Suppressor macrophage (primary cell): ENCODE data around the gene CEACAM6.
A peak's percentile ranks its signal among the peaks of the same experiment; 100 is the strongest.

Experiments used
- DNase-seq, 4 experiments: peaks; one replicate each; pipeline ENCODE4 v3.0.0-alpha.2; 2020 to 2022

The CEACAM6 gene

DNA sequence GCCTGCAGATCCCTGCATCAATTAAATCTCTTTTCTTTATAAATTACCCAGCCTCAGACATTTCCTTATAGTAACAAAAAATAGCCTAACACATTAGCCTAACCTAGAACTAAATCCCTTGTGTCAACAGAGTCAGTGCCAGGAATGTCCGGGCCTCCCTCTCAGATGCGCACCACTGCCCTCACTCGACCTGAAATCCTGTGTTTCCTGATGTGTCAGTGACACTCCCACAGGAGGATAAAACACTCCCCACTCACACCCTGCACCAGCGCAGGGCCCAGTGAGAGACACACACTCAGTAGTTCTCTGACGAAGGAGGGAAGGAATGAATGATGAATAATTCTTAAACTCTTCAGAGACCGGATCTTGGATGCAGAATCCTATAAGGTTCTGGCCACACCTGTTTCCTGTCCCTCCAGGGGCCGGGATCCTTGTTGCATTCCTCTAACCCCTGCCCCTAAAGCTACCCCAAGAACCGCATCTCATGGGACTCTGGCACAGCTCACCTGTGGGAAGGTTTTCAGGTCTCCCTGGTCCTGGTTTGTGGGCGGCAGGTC lies 44.2 kb downstream of the CEACAM6 start:
- no peak for DNase-seq

DNA sequence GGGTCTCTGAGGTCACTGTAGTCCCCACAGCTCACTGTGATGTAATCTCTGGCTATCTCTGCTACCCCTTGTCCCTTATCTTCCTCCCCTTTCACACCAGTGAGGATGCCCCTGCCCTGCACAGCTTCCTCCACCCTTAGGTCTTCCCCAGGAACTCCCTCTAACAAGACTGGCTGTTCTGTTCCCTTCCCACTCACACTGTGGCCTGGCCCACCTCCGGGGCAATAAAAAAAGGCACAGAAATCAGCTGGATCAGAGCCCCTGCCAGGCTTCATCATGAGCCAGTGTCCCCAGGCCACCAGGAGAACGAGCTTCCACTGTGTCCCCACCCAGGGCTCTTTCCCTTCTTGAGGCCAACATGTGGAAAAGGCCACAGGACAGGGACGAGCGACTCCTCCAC lies 45.7 kb downstream of the CEACAM6 start:
- no peak for DNase-seq

DNA sequence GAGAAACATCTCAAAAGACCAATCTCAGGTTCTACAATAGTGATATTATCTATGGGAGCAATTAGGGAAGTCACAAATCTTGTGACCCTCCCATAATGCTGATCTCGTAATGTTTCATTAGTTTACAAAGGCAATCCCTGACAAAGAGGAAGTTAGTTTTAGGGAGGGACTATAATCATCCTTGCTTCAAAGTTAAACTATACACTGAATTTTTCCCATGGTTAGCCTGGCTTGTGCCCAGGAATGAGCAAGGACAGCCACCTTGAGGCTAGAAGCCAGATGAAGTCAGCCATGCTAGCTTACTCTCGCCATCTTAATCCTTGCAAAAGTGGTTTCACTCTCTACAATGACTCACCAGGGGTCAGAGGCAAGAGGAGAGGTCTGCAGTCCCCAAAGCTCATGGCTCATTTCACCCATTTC lies 46.5 kb downstream of the CEACAM6 start:
- peak; percentile 74 to 94 (median 84) for DNase-seq

- DNase-seq: no peak
These were observed 47.4 kb downstream of the CEACAM6 start for GRCh38 chr19:41802770-41803169.

DNA sequence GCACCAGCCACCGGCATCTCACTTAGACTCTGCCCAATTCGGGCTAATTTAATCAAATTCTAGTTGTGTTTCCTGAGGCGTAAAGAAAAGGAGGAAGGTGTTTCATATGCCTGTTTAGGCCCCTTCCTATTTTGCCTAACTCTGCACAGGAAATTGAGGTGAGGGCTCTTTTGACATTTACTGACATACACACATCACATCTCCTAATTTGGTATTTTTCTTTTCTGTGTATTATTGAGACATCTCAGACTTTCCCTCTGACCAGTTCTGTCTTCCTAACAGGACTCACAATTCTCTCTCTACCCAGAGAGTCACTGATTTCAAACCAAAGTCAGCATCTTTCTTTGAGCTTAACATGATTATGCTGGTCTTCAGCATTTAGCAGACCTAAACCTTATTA lies 49.0 kb downstream of the CEACAM6 start:
- DNase-seq: no peak

GRCh38 chr19:41807176-41807575 lies 51.8 kb downstream of the CEACAM6 start:
- no peak for DNase-seq

GRCh38 chr19:41808663-41809566 lies 53.6 kb downstream of the CEACAM6 start:
- peak; percentile 72 to 87 (median 81) for DNase-seq

GRCh38 chr19:41810301-41810700 lies 55.0 kb downstream of the CEACAM6 start:
- no peak for DNase-seq

DNA sequence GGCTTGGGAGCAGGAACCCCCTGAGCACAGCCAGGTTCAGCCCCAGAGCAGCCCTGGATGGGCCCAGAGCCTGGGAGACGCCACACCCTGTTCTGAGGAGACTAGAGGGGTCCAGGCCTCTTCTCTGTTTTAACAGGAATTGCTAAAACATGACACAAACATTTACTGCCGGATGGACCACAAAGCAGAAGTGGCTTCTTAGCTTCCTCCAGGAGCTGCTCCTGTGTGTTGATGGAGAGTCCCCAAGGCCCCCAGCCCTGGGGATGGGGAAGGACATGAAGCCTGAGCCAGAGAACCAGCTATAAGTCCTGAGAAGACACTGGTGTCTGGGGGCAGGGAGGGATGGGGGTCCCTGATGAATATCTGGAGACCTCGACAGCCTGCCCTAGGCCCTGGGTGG lies 55.7 kb downstream of the CEACAM6 start:
- DNase-seq: peak; percentile 82 to 92 (median 86)

DNA sequence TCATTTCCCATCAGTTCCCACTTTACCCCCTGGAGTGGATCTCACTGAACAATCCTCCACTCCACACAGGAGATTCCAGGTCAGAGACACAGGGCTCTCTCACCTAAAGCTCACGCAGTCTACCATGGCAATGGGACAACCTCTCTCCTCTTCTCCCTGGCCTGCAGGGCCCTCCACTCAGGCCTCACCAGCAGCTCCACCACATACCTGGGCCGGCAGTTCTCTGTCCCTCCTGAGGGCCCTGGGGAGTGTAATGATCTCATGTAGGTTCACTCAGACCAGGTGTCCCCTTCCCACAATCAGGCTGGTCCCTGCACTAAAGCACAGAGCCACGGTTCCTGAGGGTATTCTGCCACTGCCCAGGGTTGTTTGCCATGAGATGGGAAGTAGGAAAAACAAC lies 56.7 kb downstream of the CEACAM6 start:
- no peak for DNase-seq

DNA sequence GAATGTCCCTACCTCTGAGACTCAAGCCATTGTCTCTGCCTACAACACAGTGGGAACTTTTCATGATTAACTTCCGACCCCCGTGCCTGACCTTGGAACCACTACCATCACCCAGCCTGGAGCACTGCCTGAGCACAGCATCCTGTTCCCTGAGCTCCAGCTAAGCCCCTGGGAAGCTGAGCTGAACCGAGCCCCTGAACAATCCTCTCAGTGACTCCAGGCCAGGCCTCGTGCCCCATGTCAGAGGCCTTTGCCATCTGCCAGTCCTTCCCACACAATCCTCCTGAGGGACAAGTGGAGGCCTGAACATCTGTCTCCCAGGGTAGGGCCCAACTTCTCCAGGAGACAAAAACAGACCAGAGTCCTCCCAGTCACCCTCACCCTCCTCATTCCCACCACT lies 58.6 kb downstream of the CEACAM6 start:
- no peak for DNase-seq

DNA sequence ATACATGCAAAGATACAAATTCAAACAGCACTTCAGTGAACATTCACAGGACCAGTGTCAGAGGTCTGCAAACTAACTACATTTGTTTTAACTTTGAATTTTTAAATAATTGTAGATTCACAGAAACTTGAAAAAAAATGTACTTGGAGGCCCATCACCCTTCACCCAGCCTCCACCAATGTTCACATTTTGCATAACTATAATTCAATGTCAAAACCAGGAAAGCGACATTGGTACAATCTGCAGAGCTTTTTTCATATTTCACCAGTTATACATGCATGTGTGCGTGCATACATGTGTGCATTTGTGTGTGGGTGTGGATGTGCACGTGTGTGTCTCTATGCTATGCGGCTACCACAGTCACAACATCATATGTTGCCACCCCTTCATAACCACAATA lies 60.0 kb downstream of the CEACAM6 start:
- no peak for DNase-seq

- no peak for DNase-seq
These were observed 61.4 kb downstream of the CEACAM6 start for GRCh38 chr19:41816761-41817160.

GRCh38 chr19:41821003-41821735 lies 65.8 kb downstream of the CEACAM6 start:
- peak; percentile 72 to 86 (median 77) for DNase-seq
